ENCODE measurements around the gene PSG3.
"Not testable (repeated sequence)": the region's sequence is repeated elsewhere in the genome, so short reads cannot be mapped to it uniquely, and the experiment has no call there.

Gene PSG3

GRCh38 chr19:42760954-42761923 lies 21.0 kb upstream of the PSG3 start:
- not testable (repeated sequence) for H3K18ac ChIP-seq (ENCODE audit: low read length); H3K56ac ChIP-seq (ENCODE audit: low read length); H3K4me3 ChIP-seq (ENCODE audit: low read length); H2BK15ac ChIP-seq (replicated peaks; ENCODE audit: low read depth); H3K79me1 ChIP-seq (ENCODE audit: low read length); H2AK5ac ChIP-seq (ENCODE audit: low read length); H3K4me1 ChIP-seq (ENCODE audit: control insufficient read depth, low read depth, low read length); H3K79me2 ChIP-seq (ENCODE audit: control insufficient read depth, insufficient read depth, low read length); H3K27ac ChIP-seq (ENCODE audit: low read depth, low read length); H2BK120ac ChIP-seq (ENCODE audit: low read depth, low read length); H3K36me3 ChIP-seq (ENCODE audit: control insufficient read depth, insufficient read depth, low read length); H3K27me3 ChIP-seq (ENCODE audit: insufficient read depth, low read length, poor library complexity); H3K9ac ChIP-seq (ENCODE audit: low read length); DNase-seq; H3K23ac ChIP-seq (ENCODE audit: low read length); H4K5ac ChIP-seq (ENCODE audit: low read length); H4K8ac ChIP-seq (ENCODE audit: low read depth, low read length); H2BK5ac ChIP-seq (ENCODE audit: low read length); H3K4ac ChIP-seq (ENCODE audit: low read depth, low read length); H3K4me2 ChIP-seq (ENCODE audit: low read length)
- no CpG with 5 or more reads among the region's 7 CpGs for WGBS (ENCODE audit: extremely low coverage, insufficient coverage, low lambda C conversion rate)

- H4K8ac ChIP-seq (ENCODE audit: low read depth, low read length); H3K36me3 ChIP-seq (ENCODE audit: control insufficient read depth, insufficient read depth, low read length); H3K4me2 ChIP-seq (ENCODE audit: low read length); DNase-seq; H2AK5ac ChIP-seq (ENCODE audit: low read length); H3K27ac ChIP-seq (ENCODE audit: low read depth, low read length); H3K18ac ChIP-seq (ENCODE audit: low read length); H3K4me1 ChIP-seq (ENCODE audit: control insufficient read depth, low read depth, low read length); H3K9ac ChIP-seq (ENCODE audit: low read length); H3K56ac ChIP-seq (ENCODE audit: low read length); H3K79me2 ChIP-seq (ENCODE audit: control insufficient read depth, insufficient read depth, low read length); H2BK5ac ChIP-seq (ENCODE audit: low read length); H3K23ac ChIP-seq (ENCODE audit: low read length); H3K4me3 ChIP-seq (ENCODE audit: low read length); H3K27me3 ChIP-seq (ENCODE audit: insufficient read depth, low read length, poor library complexity); H3K79me1 ChIP-seq (ENCODE audit: low read length); H2BK15ac ChIP-seq (replicated peaks; ENCODE audit: low read depth); H3K4ac ChIP-seq (ENCODE audit: low read depth, low read length); H2BK120ac ChIP-seq (ENCODE audit: low read depth, low read length); H4K5ac ChIP-seq (ENCODE audit: low read length): not testable (repeated sequence)
- no CpG with 5 or more reads among the region's 3 CpGs for WGBS (ENCODE audit: extremely low coverage, insufficient coverage, low lambda C conversion rate)
Observed at GRCh38 chr19:42758667-42759066, 18.4 kb upstream of the PSG3 start.

GRCh38 chr19:42752246-42752645 lies 12.0 kb upstream of the PSG3 start:
- not testable (repeated sequence) for H2BK5ac ChIP-seq (ENCODE audit: low read length); H3K79me2 ChIP-seq (ENCODE audit: control insufficient read depth, insufficient read depth, low read length); H3K27ac ChIP-seq (ENCODE audit: low read depth, low read length); H3K4me3 ChIP-seq (ENCODE audit: low read length); H3K18ac ChIP-seq (ENCODE audit: low read length); H2BK15ac ChIP-seq (replicated peaks; ENCODE audit: low read depth); H4K5ac ChIP-seq (ENCODE audit: low read length); H3K4me2 ChIP-seq (ENCODE audit: low read length); H3K79me1 ChIP-seq (ENCODE audit: low read length); H3K23ac ChIP-seq (ENCODE audit: low read length); H3K36me3 ChIP-seq (ENCODE audit: control insufficient read depth, insufficient read depth, low read length); H3K56ac ChIP-seq (ENCODE audit: low read length); H3K4me1 ChIP-seq (ENCODE audit: control insufficient read depth, low read depth, low read length); H4K8ac ChIP-seq (ENCODE audit: low read depth, low read length); H3K4ac ChIP-seq (ENCODE audit: low read depth, low read length); H3K9ac ChIP-seq (ENCODE audit: low read length); H3K27me3 ChIP-seq (ENCODE audit: insufficient read depth, low read length, poor library complexity); DNase-seq; H2BK120ac ChIP-seq (ENCODE audit: low read depth, low read length); H2AK5ac ChIP-seq (ENCODE audit: low read length)
- WGBS (ENCODE audit: extremely low coverage, insufficient coverage, low lambda C conversion rate) = no CpG with 5 or more reads among the region's 1 CpG

- not testable (repeated sequence) for H3K9ac ChIP-seq (ENCODE audit: low read length); H2BK120ac ChIP-seq (ENCODE audit: low read depth, low read length); H4K5ac ChIP-seq (ENCODE audit: low read length); H2AK5ac ChIP-seq (ENCODE audit: low read length); H3K27ac ChIP-seq (ENCODE audit: low read depth, low read length); H3K36me3 ChIP-seq (ENCODE audit: control insufficient read depth, insufficient read depth, low read length); H3K79me2 ChIP-seq (ENCODE audit: control insufficient read depth, insufficient read depth, low read length); H3K23ac ChIP-seq (ENCODE audit: low read length); H4K8ac ChIP-seq (ENCODE audit: low read depth, low read length); H3K4ac ChIP-seq (ENCODE audit: low read depth, low read length); H3K56ac ChIP-seq (ENCODE audit: low read length); H3K79me1 ChIP-seq (ENCODE audit: low read length); H3K4me3 ChIP-seq (ENCODE audit: low read length); DNase-seq; H3K4me1 ChIP-seq (ENCODE audit: control insufficient read depth, low read depth, low read length); H3K27me3 ChIP-seq (ENCODE audit: insufficient read depth, low read length, poor library complexity); H3K18ac ChIP-seq (ENCODE audit: low read length); H2BK15ac ChIP-seq (replicated peaks; ENCODE audit: low read depth); H2BK5ac ChIP-seq (ENCODE audit: low read length); H3K4me2 ChIP-seq (ENCODE audit: low read length)
- WGBS (ENCODE audit: extremely low coverage, insufficient coverage, low lambda C conversion rate) = no CpG with 5 or more reads among the region's 14 CpGs
Observed at GRCh38 chr19:42741726-42742607, 1.7 kb upstream of the PSG3 start.

- H4K8ac ChIP-seq (ENCODE audit: low read depth, low read length); DNase-seq; H3K4me1 ChIP-seq (ENCODE audit: control insufficient read depth, low read depth, low read length); H2BK15ac ChIP-seq (replicated peaks; ENCODE audit: low read depth); H3K27ac ChIP-seq (ENCODE audit: low read depth, low read length); H3K79me2 ChIP-seq (ENCODE audit: control insufficient read depth, insufficient read depth, low read length); H3K4me2 ChIP-seq (ENCODE audit: low read length); H3K27me3 ChIP-seq (ENCODE audit: insufficient read depth, low read length, poor library complexity); H2BK5ac ChIP-seq (ENCODE audit: low read length); H3K36me3 ChIP-seq (ENCODE audit: control insufficient read depth, insufficient read depth, low read length); H2AK5ac ChIP-seq (ENCODE audit: low read length); H3K23ac ChIP-seq (ENCODE audit: low read length); H3K4ac ChIP-seq (ENCODE audit: low read depth, low read length); H4K5ac ChIP-seq (ENCODE audit: low read length); H2BK120ac ChIP-seq (ENCODE audit: low read depth, low read length); H3K4me3 ChIP-seq (ENCODE audit: low read length); H3K18ac ChIP-seq (ENCODE audit: low read length); H3K79me1 ChIP-seq (ENCODE audit: low read length); H3K9ac ChIP-seq (ENCODE audit: low read length); H3K56ac ChIP-seq (ENCODE audit: low read length): not testable (repeated sequence)
- no CpG with 5 or more reads among the region's 2 CpGs for WGBS (ENCODE audit: extremely low coverage, insufficient coverage, low lambda C conversion rate)
Observed at GRCh38 chr19:42737581-42738011, 2.7 kb downstream of the PSG3 start.

Data from mesendoderm (in vitro differentiated cells).